Pancreas (tissue), 10 donors: ENCODE data around the gene PCLO. TPM values are rescaled to one million over a fixed set of nuclear protein-coding genes. Genes with fewer than 3 reads are reported as not detected.
A peak's percentile ranks its signal among the peaks of the same experiment; 100 is the strongest.

Experiments used
- ATAC-seq, 4 donors: fragments of 200-7000 bp; cut with Tn5 transposase; one replicate each; pipeline versions ENCODE4 v1.8.0 to v1.9.1; 2020; ENCODE audit warnings: mild to moderate bottlenecking in 4 of 4, moderate library complexity in 4 of 4
- DNase-seq, 6 donors: peaks; one replicate each; pipeline ENCODE4 v3.0.0-alpha.2; 2020
- FAIRE-seq: peaks from 2 replicates; lab custom pipeline; 2012; peaks lifted over from hg19 to GRCh38; lab: Jason Lieb, UNC
- H3K27ac ChIP-seq, 4 donors: fragments of 200-600 bp; sonication (generic); 1 replicate in 3 of 4; 2 replicates in 1 of 4; pipeline versions ENCODE4 v1.5.0 to v1.8.0; 2020
- H3K27me3 ChIP-seq, 4 donors: fragments of 200-600 bp; one replicate each; pipeline ENCODE4 v1.8.0; 2021
- H3K36me3 ChIP-seq, 3 donors: fragments of 200-600 bp; sonication (generic) in 1 of 3; one replicate each; pipeline versions ENCODE4 v1.5.0 to v1.8.0; 2020 to 2021
- H3K4me1 ChIP-seq, 3 donors: fragments of 200-600 bp; one replicate each; pipeline ENCODE4 v1.8.0; 2021
- H3K4me3 ChIP-seq, 4 donors: fragments of 200-600 bp; sonication (generic) in 2 of 4; one replicate each; pipeline versions ENCODE4 v1.5.0 to v1.8.0; 2020 to 2021
- H3K9me3 ChIP-seq, 4 donors: fragments of 200-600 bp; one replicate each; pipeline ENCODE4 v1.8.0; 2021
- CTCF ChIP-seq, 4 donors: fragments of 200-600 bp; sonication (generic) in 3 of 4; IDR thresholded peaks; one replicate each; pipeline versions ENCODE4 v1.5.0 to v1.8.0; 2021; ENCODE audit warnings: antibody characterized with exemption in 4 of 4
- WGBS, 2 donors: extraction: QIAGEN DNeasy Blood & Tissue Kit; methylation state at CpG; one replicate each; pipeline ENCODE4 v1.1.7; 2013; 5-methylcytosine and 5-hydroxymethylcytosine counted together
- intact Hi-C, 3 donors: fragments of 100-400 bp; cut with DNase I; formaldehyde crosslinking; loops; one replicate each; pipeline versions ENCODE4 v1.11.1 to v1.14.2; 2022
- polyA plus RNA-seq, 2 donors: library from polyadenylated mRNA; stranded (reverse); fragments of 200-250 nt; gene quantifications; one replicate each; pipeline ENCODE4 v1.2.3, GENCODE V29; 2013
- total RNA-seq, 6 donors: library from RNA; stranded (reverse); fragmentation: NEBNext Ultra II Directional in 4 of 6; extraction: Animal tissue kit (Norgen Biotek cat#: 25700) in 4 of 6; gene quantifications; one replicate each; pipeline versions ENCODE4 v1.2.1 to v1.2.4, GENCODE V29; 2021 to 2023
- donor health status: healthy with polysubstance abuse.
- donor health status: DM: no; HTN: no; CAD: no; lungs with moderate emphysema.
- donor health status: DM: no; HTN: no; CAD: no.
- donor health status: control.
- donor health status: control.
- donor health status: Bipolar disorder and iron deficiency.
- donor health status: DM: yes; HTN: yes; CAD: no.
- donor health status: DM: no; HTN: no; CAD: no.
- donor health status: DM: no; HTN: no; CAD: no.
- donor health status: DM: yes; HTN: yes; CAD: no.

PCLO gene
- total and polyA plus RNA-seq, 8 donors, result 1.9 to 5.6 (median 4.6) TPM

- FAIRE-seq (no peak), ATAC-seq (no peak), DNase-seq (no peak)
- 67 to 79% methylated on average over 2 of the region's 2 CpGs for WGBS, 2 donors
- no peak for TF ChIP-seq CTCF (IDR thresholded peaks at IDR 0.05)
- no peak overlapping the region for H3K4me3 ChIP-seq
- intact Hi-C loops, result no loop called here
- H3K9me3 ChIP-seq, result no peaks in the 10 kb centered on the region
- no peak overlapping the region for H3K27ac ChIP-seq
- no peaks in the 10 kb centered on the region for H3K4me1 ChIP-seq
- peaks cover 0 to 5% (median 2%) of the 10 kb centered on the region in 4 donors for H3K27me3 ChIP-seq
- no peaks in the 10 kb centered on the region for H3K36me3 ChIP-seq
Observed at GRCh38 chr7:82803411-82803810, 359.3 kb downstream of the PCLO start.

GRCh38 chr7:82789883-82790609 lies 372.6 kb downstream of the PCLO start:
- FAIRE-seq (no peak), ATAC-seq (no peak), DNase-seq (no peak)
- H3K36me3 ChIP-seq, result no peaks in the 10 kb centered on the region
- H3K4me1 ChIP-seq, result no peaks in the 10 kb centered on the region
- no peaks in the 10 kb centered on the region for H3K27me3 ChIP-seq
- 18 to 20% methylated on average over 5 of the region's 5 CpGs for WGBS, 2 donors
- H3K9me3 ChIP-seq, result no peaks in the 10 kb centered on the region
- intact Hi-C loops, result no loop called here
- no peak for TF ChIP-seq CTCF (IDR thresholded peaks at IDR 0.05)
- no peak overlapping the region for H3K27ac ChIP-seq
- H3K4me3 ChIP-seq, result no peak overlapping the region

- FAIRE-seq (no peak), ATAC-seq (no peak), DNase-seq (no peak)
- Histone ChIP-seq H3K27me3 (no peaks in the 10 kb centered on the region), H3K4me1 (no peaks in the 10 kb centered on the region), H3K36me3 (no peaks in the 10 kb centered on the region), H3K9me3 (no peaks in the 10 kb centered on the region), H3K27ac (no peak overlapping the region), H3K4me3 (no peak overlapping the region)
- WGBS, 2 donors, result 32 to 40% methylated on average over 1 of the region's 1 CpG
- intact Hi-C loops, result no loop called here
- TF ChIP-seq CTCF (IDR thresholded peaks at IDR 0.05), result no peak
Observed at GRCh38 chr7:82778021-82778420, 384.7 kb downstream of the PCLO start.

GRCh38 chr7:82762880-82763279 lies 399.8 kb downstream of the PCLO start:
- Histone ChIP-seq H3K4me1 (no peaks in the 10 kb centered on the region), H3K36me3 (no peaks in the 10 kb centered on the region), H3K27me3 (no peaks in the 10 kb centered on the region), H3K9me3 (no peaks in the 10 kb centered on the region), H3K4me3 (no peak overlapping the region), H3K27ac (no peak overlapping the region)
- 67 to 79% methylated on average over 3 of the region's 3 CpGs for WGBS, 2 donors
- TF ChIP-seq CTCF (IDR thresholded peaks at IDR 0.05), result no peak
- ATAC-seq, result no peak
- FAIRE-seq, result no peak
- intact Hi-C loops, result no loop called here
- DNase-seq, result no peak

GRCh38 chr7:82760831-82761230 lies 401.9 kb downstream of the PCLO start:
- no peak overlapping the region for H3K4me3 ChIP-seq
- H3K9me3 ChIP-seq, result no peaks in the 10 kb centered on the region
- no peaks in the 10 kb centered on the region for H3K27me3 ChIP-seq
- H3K4me1 ChIP-seq, result no peaks in the 10 kb centered on the region
- no peaks in the 10 kb centered on the region for H3K36me3 ChIP-seq
- peak; percentile 45 for FAIRE-seq
- no peak overlapping the region for H3K27ac ChIP-seq
- no peak for DNase-seq
- TF ChIP-seq CTCF (IDR thresholded peaks at IDR 0.05), result no peak
- ATAC-seq, result no peak
- intact Hi-C loops, result no loop called here
- WGBS, 2 donors, result 44 to 57% methylated on average over 2 of the region's 2 CpGs
